Testis (tissue), 3 donors: ENCODE data around the gene ANKRD63. TPM values are rescaled to one million over a fixed set of nuclear protein-coding genes. Genes with fewer than 3 reads are reported as not detected.

ENCODE experiments used
- DNase-seq: peaks from one replicate; pipeline ENCODE4 v3.0.0-alpha.2; 2019
- H3K27ac ChIP-seq, 2 donors: fragments of 200-600 bp; sonication (generic); one replicate each; pipeline ENCODE4 v1.5.1; 2019
- H3K27me3 ChIP-seq: fragments of 200-600 bp; sonication (generic); one replicate; pipeline ENCODE4 v1.5.1; 2019
- H3K36me3 ChIP-seq: fragments of 200-600 bp; sonication (generic); one replicate; pipeline ENCODE4 v1.5.1; 2017; ENCODE audit warnings: low read depth; ENCODE audit errors: missing control alignments
- H3K4me1 ChIP-seq: fragments of 200-600 bp; sonication (generic); one replicate; pipeline ENCODE4 v1.5.1; 2019
- H3K4me3 ChIP-seq, 2 donors: fragments of 200-600 bp; sonication (generic); one replicate each; pipeline ENCODE4 v1.5.1; 2017 to 2019
- H3K9me3 ChIP-seq: fragments of 200-600 bp; sonication (generic); one replicate; pipeline ENCODE4 v1.5.1; 2017
- CTCF ChIP-seq, 3 experiments: fragments of 450-650 bp in 2 of 3; fragments of 200-600 bp in 1 of 3; sonication (generic) in 1 of 3; IDR thresholded peaks; one replicate each; pipeline ENCODE4 v1.5.1; 2016 to 2019; ENCODE audit warnings: antibody characterized with exemption in 3 of 3, mild to moderate bottlenecking in 2 of 3, moderate library complexity in 1 of 3
- POLR2A ChIP-seq: fragments of 450-650 bp; IDR thresholded peaks from one replicate; pipeline ENCODE4 v1.6.1; 2017; ENCODE audit warnings: antibody characterized with exemption, mild to moderate bottlenecking, moderate library complexity
- WGBS, 2 donors: methylation state at CpG; one replicate each; pipeline ENCODE4 v1.1.5; 2018; 5-methylcytosine and 5-hydroxymethylcytosine counted together
- intact Hi-C: fragments of 100-400 bp; cut with DNase I; formaldehyde crosslinking; loops from one replicate; pipeline ENCODE4 v1.15.1; 2023; ENCODE audit warnings: low total_unique reads
- polyA plus RNA-seq: library from polyadenylated mRNA; stranded (reverse); fragments of 350-450 nt; fragmentation: Illumina TruSeq; extraction: RNeasy Lipid Tissue Mini Kit (QIAGEN cat#74804); gene quantifications from one replicate; pipeline ENCODE4 v1.2.3, GENCODE V29; 2014; ENCODE audit warnings: low read depth, low replicate concordance; ENCODE audit not compliant: insufficient read depth
- total RNA-seq, 2 donors: library from RNA; depleted of rRNA; stranded (reverse); fragments of >200 nt; gene quantifications; one replicate each; pipeline ENCODE4 v1.2.3, GENCODE V29; 2016

The ANKRD63 gene
- total and polyA plus RNA-seq, 3 donors from 2014 or later: 3.1 to 11.8 TPM; not detected in 1

- intact Hi-C loops: no loop called here
- peaks cover 4% of the 10 kb centered on the region for H3K4me1 ChIP-seq
- no peaks in the 10 kb centered on the region for H3K9me3 ChIP-seq
- no peaks in the 10 kb centered on the region for H3K27me3 ChIP-seq
- H3K36me3 ChIP-seq: no peaks in the 10 kb centered on the region
- no peak overlapping the region for H3K27ac ChIP-seq
- DNase-seq: peak; percentile 54
- H3K4me3 ChIP-seq: peak overlapping the region; percentile 31 to 53
- WGBS, 2 donors: 5 to 14% methylated on average over 8 to 51 of the region's 68 CpGs
- TF ChIP-seq CTCF (IDR thresholded peaks at IDR 0.05): no peak
- TF ChIP-seq POLR2A: no peak
Observed at GRCh38 chr15:40290918-40291574, 8.2 kb upstream of the ANKRD63 start.

DNA sequence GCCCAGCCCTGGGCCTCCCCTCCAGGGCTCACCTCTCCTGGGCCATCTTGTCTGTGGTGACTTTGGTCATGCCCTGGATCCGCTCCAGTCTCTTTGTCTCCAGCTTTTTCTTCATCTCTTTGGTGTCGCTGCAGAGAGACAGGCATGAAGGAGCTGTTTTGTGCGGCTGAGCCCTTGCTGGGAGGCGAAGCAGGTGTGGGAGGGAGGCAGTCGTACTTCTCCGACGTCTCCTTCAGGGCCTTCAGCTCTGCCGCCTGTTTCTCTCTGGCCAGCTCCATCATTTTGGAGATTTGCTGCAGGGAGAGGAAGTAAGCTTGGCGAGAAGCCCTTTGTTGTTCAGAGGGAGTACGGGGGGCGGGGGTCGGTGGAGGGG, 7.7 kb upstream of the ANKRD63 start:
- Histone ChIP-seq H3K36me3 (no peaks in the 10 kb centered on the region), H3K4me3 (peak overlapping the region in 1 of 2 donors; percentile 53), H3K27ac (no peak overlapping the region), H3K27me3 (no peaks in the 10 kb centered on the region), H3K4me1 (peaks cover 4% of the 10 kb centered on the region), H3K9me3 (no peaks in the 10 kb centered on the region)
- intact Hi-C loops: no loop called here
- no peak for TF ChIP-seq POLR2A
- TF ChIP-seq CTCF (IDR thresholded peaks at IDR 0.05): no peak
- WGBS, 2 donors: 21 to 25% methylated on average over 11 of the region's 12 CpGs
- DNase-seq: no peak

DNA sequence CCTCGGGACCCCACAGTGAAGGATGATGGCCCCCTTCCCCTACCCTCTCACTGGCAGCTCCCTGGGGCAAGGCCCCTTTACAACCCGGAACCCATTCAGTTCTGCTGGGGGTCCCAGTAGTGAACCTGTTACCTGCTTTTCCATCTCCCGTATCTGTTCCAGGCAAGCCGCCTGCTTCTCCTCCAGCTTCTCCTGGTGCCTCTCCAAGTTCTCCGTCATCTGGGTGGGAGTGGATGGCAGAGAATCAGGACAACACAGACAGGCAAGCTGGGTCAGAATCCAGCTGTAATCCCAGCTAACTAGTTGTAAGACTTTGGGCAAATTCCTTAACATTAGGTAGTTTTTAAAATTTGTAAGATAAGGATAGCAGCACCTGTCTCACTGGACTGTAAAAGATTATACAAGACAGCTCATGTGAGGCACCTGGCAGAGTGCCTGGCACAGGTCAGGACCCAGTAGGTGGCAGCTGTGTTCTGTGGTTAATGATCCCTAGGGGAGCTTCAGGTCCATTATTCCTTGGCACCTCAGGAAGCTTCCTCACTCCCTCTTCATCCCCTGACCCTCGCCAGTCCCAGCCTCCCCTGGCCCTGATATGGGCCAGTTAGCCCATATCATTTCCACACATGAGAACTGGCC, 6.4 kb upstream of the ANKRD63 start:
- H3K36me3 ChIP-seq: no peaks in the 10 kb centered on the region
- WGBS, 2 donors: 72 to 74% methylated on average over 6 of the region's 6 CpGs

DNA sequence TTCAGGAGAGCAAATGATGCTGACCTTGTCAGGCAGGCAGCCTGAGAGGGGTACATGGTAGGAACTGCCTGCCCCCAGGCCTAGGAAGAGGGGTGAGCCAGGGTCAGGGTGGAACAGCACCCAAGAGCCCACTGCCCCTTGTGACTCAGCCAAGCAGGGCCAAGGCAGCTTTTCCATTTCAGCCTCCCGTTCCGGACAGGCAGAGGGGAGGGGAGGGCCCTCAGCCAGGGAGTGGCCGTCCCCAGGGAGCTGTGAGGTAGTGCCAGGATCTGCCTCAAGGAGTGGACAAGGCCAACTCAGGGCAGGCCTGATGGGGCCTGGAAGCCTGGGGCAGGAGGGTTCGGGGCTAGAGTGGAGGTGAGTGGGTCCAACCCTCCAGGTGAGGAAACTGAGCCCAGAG, 5.1 kb upstream of the ANKRD63 start:
- Histone ChIP-seq H3K27ac (no peak overlapping the region), H3K9me3 (no peaks in the 10 kb centered on the region), H3K27me3 (no peaks in the 10 kb centered on the region), H3K36me3 (no peaks in the 10 kb centered on the region), H3K4me3 (no peak overlapping the region), H3K4me1 (peaks cover 4% of the 10 kb centered on the region)
- DNase-seq: no peak
- TF ChIP-seq POLR2A (no peak), CTCF (IDR thresholded peaks at IDR 0.05) (no peak)
- intact Hi-C loops: loop anchor here (10.0 kb wide), 1 partner anchor 137 kb away; no protein-coding TSS in a partner anchor
- WGBS, 2 donors: 83 to 90% methylated on average over 4 of the region's 4 CpGs

More for the DNA sequence above, 6.4 kb upstream of the ANKRD63 start:
- peaks cover 4% of the 10 kb centered on the region for H3K4me1 ChIP-seq
- no peak for DNase-seq
- intact Hi-C loops: loop anchor here (10.0 kb wide), 1 partner anchor 136 kb away; no protein-coding TSS in a partner anchor
- no peaks in the 10 kb centered on the region for H3K9me3 ChIP-seq
- H3K27ac ChIP-seq: no peak overlapping the region
- TF ChIP-seq POLR2A: no peak
- TF ChIP-seq CTCF (IDR thresholded peaks at IDR 0.05): no peak
- H3K27me3 ChIP-seq: no peaks in the 10 kb centered on the region
- H3K4me3 ChIP-seq: no peak overlapping the region
